Endothelial cell of umbilical vein (primary cell): ENCODE data around the gene LTBP1. TPM values are rescaled to one million over a fixed set of nuclear protein-coding genes. Genes with fewer than 3 reads are reported as not detected.
A peak's percentile ranks its signal among the peaks of the same experiment; 100 is the strongest.

Experiments used
- BruUV-seq: library from RNA; stranded (reverse); fragments of 400-500 nt; replicated peaks from 2 replicates; lab custom pipeline; 2021; lab: Mats Ljungman, UMichigan
- CTCF ChIA-PET: fragments of 300-600, 350-600 bp; sonication (Branson Sonifier 250); formaldehyde crosslinking; loops from one replicate; lab custom pipeline; 2021; ENCODE audit warnings: antibody characterized with exemption, inconsistent platforms; lab: Charles Lee
- POLR2A ChIA-PET: fragments of 300-600, 350-600 bp; sonication (Branson Sonifier 250); formaldehyde crosslinking; loops from one replicate; lab custom pipeline; 2021; ENCODE audit warnings: antibody characterized with exemption, inconsistent platforms; lab: Charles Lee
- DNase-seq: peaks from one replicate; pipeline ENCODE4 v3.0.0-alpha.2; 2011; ENCODE audit warnings: low read depth, low spot score
- FAIRE-seq: peaks from 2 replicates; lab custom pipeline; 2011; peaks lifted over from hg19 to GRCh38; lab: Jason Lieb, UNC
- H2AFZ ChIP-seq: 2 replicates; pipeline ENCODE4 v1.6.0; 2012; ENCODE audit warnings: low read depth, low read length, control low read depth, inconsistent platforms
- H3K27ac ChIP-seq: 2 replicates; pipeline ENCODE4 v1.5.1; 2011; ENCODE audit warnings: low read depth, mild to moderate bottlenecking, control low read depth, low read length, moderate library complexity; ENCODE audit not compliant: insufficient read depth
- H3K27me3 ChIP-seq, 2 experiments: 2 replicates each; pipeline versions ENCODE4 v1.6.0 to v1.6.1; 2011; ENCODE audit warnings: low read length in 2 of 2, mixed read lengths in 1 of 2; ENCODE audit not compliant: control insufficient read depth in 2 of 2, insufficient read depth in 2 of 2
- H3K36me3 ChIP-seq, 2 experiments: 2 replicates in 1 of 2; 3 replicates in 1 of 2; pipeline ENCODE4 v1.5.1; 2011; ENCODE audit warnings: low read length in 2 of 2, mild to moderate bottlenecking in 1 of 2, moderate library complexity in 1 of 2; ENCODE audit not compliant: control insufficient read depth in 2 of 2, insufficient read depth in 2 of 2; ENCODE audit errors: extremely low read depth in 1 of 2
- H3K4me1 ChIP-seq: 3 replicates; pipeline ENCODE4 v1.5.1; 2011; ENCODE audit warnings: mild to moderate bottlenecking, low read length; ENCODE audit not compliant: control insufficient read depth, insufficient read depth; ENCODE audit errors: extremely low read depth
- H3K4me2 ChIP-seq: 2 replicates; pipeline ENCODE4 v1.6.1; 2011; ENCODE audit warnings: low read length, control low read depth, mixed read lengths; ENCODE audit not compliant: insufficient read depth
- H3K4me3 ChIP-seq, 3 experiments: fragments of 200-600 bp in 1 of 3; sonication (generic), shearing (Covaris generic) in 1 of 3; replicated peaks in 1 of 3; 2 replicates each; pipeline ENCODE4 v1.5.1; 2011 to 2016; ENCODE audit warnings: control low read depth in 3 of 3, low read length in 3 of 3, mild to moderate bottlenecking in 2 of 3, inconsistent platforms in 1 of 3, low read depth in 1 of 3, moderate library complexity in 1 of 3; ENCODE audit not compliant: insufficient read depth in 1 of 3
- H3K79me2 ChIP-seq: 2 replicates; pipeline ENCODE4 v1.6.0; 2012; ENCODE audit warnings: low read length, inconsistent platforms; ENCODE audit not compliant: control insufficient read depth, insufficient read depth
- H3K9ac ChIP-seq: replicated peaks from 2 replicates; pipeline ENCODE3; 2011; ENCODE audit warnings: low read length, control low read depth; ENCODE audit not compliant: insufficient read depth; ENCODE audit errors: extremely low read depth
- H3K9me1 ChIP-seq: replicated peaks from 3 replicates; pipeline ENCODE4 v1.6.0; 2011; ENCODE audit warnings: mild to moderate bottlenecking, low read length; ENCODE audit not compliant: control insufficient read depth, insufficient read depth; ENCODE audit errors: extremely low read depth
- H3K9me3 ChIP-seq: replicated peaks from 2 replicates; pipeline ENCODE4 v1.5.1; 2012; ENCODE audit warnings: low read length, inconsistent platforms; ENCODE audit not compliant: control insufficient read depth, insufficient read depth
- H4K20me1 ChIP-seq: replicated peaks from 2 replicates; pipeline ENCODE3; 2011; ENCODE audit warnings: mild to moderate bottlenecking, low read length; ENCODE audit not compliant: control insufficient read depth, insufficient read depth; ENCODE audit errors: extremely low read depth
- CTCF ChIP-seq, 2 donors: IDR thresholded peaks; 1 replicate in 1 of 2; 2 replicates in 1 of 2; pipeline ENCODE4 v1.5.1; 2011; ENCODE audit warnings: low read length in 2 of 2, mild to moderate bottlenecking in 2 of 2, moderate library complexity in 2 of 2, control low read depth in 1 of 2, inconsistent platforms in 1 of 2, low read depth in 1 of 2; ENCODE audit not compliant: insufficient read depth in 1 of 2; ENCODE audit errors: extremely low read depth in 1 of 2
- GATA2 ChIP-seq: IDR thresholded peaks from 2 replicates; pipeline ENCODE4 v1.7.0; 2011; ENCODE audit warnings: low read depth, mild to moderate bottlenecking, moderate library complexity, mixed read lengths, low read length; ENCODE audit not compliant: insufficient read length, insufficient read depth
- JUN ChIP-seq: IDR thresholded peaks from 2 replicates; pipeline ENCODE4 v1.6.1; 2011; ENCODE audit warnings: borderline replicate concordance, low read depth; ENCODE audit not compliant: insufficient read length, insufficient read depth
- MAX ChIP-seq: IDR thresholded peaks from 2 replicates; pipeline ENCODE4 v1.6.1; 2011; ENCODE audit not compliant: insufficient read depth, insufficient read length
- POLR2A ChIP-seq: IDR thresholded peaks from 2 replicates; pipeline ENCODE4 v1.6.1; 2012; ENCODE audit warnings: low read depth, mild to moderate bottlenecking, control low read depth, low read length
- POLR2AphosphoS5 ChIP-seq: IDR thresholded peaks from 2 replicates; pipeline ENCODE4 v1.6.1; 2012; ENCODE audit warnings: low read depth, mild to moderate bottlenecking, control low read depth, low read length, moderate library complexity; ENCODE audit not compliant: insufficient read depth
- dilution Hi-C: fragments of 300-500 bp; cut with MboI; formaldehyde crosslinking; loops from one replicate; pipeline ENCODE4 v1.15.0; 2019; ENCODE audit warnings: low sequenced_read_pairs; ENCODE audit not compliant: extremely low pct_ligation_motif_present
- intact Hi-C: fragments of 100-400 bp; cut with micrococcal nuclease; formaldehyde crosslinking; loops from one replicate; pipeline ENCODE4 v1.10.0; 2022
- polyA plus RNA-seq, 4 experiments: library from polyadenylated mRNA; depleted of rRNA in 3 of 4; stranded (reverse) in 3 of 4; unstranded in 1 of 4; fragments of >200 nt; gene quantifications; 2 replicates each; pipeline versions ENCODE4 v1.2.1 to v1.2.3, GENCODE V29; 2011 to 2012; ENCODE audit warnings: missing spikeins in 1 of 4
- total RNA-seq: library from RNA; stranded (reverse); gene quantifications from 2 replicates; pipeline ENCODE4 v1.2.3, GENCODE V29; 2021

LTBP1 gene
- total and polyA plus RNA-seq, 2 donors (not counting 3 experiments of a cell fraction or from before 2014, with no cell fraction given), result 57.4 to 68.2 TPM

GRCh38 chr2:33029926-33030325 is 83.2 kb downstream of the LTBP1 start:
- Histone ChIP-seq H3K79me2 (peaks cover 5% of the 10 kb centered on the region), H2AFZ (no peak overlapping the region), H3K27ac (no peak overlapping the region), H3K9me3 (no peaks in the 10 kb centered on the region), H3K4me1 (peaks cover 15% of the 10 kb centered on the region), H3K36me3 (peaks cover 0 to under 1% of the 10 kb centered on the region in 2 experiments), H3K4me3 (no peak overlapping the region), H3K9ac (peak overlapping the region; percentile 49), H3K9me1 (no peaks in the 10 kb centered on the region), H4K20me1 (no peaks in the 10 kb centered on the region), H3K27me3 (no peaks in the 10 kb centered on the region), H3K4me2 (peak overlapping the region; percentile 10)
- BruUV-seq, result no TSS peak
- dilution Hi-C loops (no loop called here), intact Hi-C loops (loop anchor here (5.0 to 10.0 kb wide), 2 partner anchors 342 to 555 kb away; no protein-coding TSS in a partner anchor)
- peak; percentile 48 for DNase-seq
- POLR2A ChIA-PET, result no interaction called here
- CTCF ChIA-PET, result interaction anchor here (1.2 kb wide), 1 partner anchor 56 kb away, joined by 3 read pairs; no protein-coding TSS in a partner anchor
- no peak for FAIRE-seq
- TF ChIP-seq POLR2A, result no peak
- TF ChIP-seq CTCF (IDR thresholded peaks at IDR 0.05; ENCODE audit: extremely low read depth in 1 of 2, insufficient read depth in 1 of 2, low read depth in 1 of 2, low read length in 2 of 2), result no peak

- no peaks in the 10 kb centered on the region for H3K27me3 ChIP-seq
- no peaks in the 10 kb centered on the region for H4K20me1 ChIP-seq
- no peak overlapping the region for H3K4me3 ChIP-seq
- ChIA-PET CTCF (interaction anchor here (1.2 to 1.3 kb wide), 2 partner anchors 56 to 83 kb away, joined by 3 read pairs; no protein-coding TSS in a partner anchor), POLR2A (no interaction called here)
- H3K36me3 ChIP-seq, result no peaks in the 10 kb centered on the region
- intact Hi-C loops, result loop anchor here (5.0 kb wide), 1 partner anchor 342 kb away; no protein-coding TSS in a partner anchor
- no peak for DNase-seq
- no TSS peak for BruUV-seq
- no peak overlapping the region for H3K4me2 ChIP-seq
- dilution Hi-C loops, result no loop called here
- H3K4me1 ChIP-seq, result peaks cover 15% of the 10 kb centered on the region
- no peak overlapping the region for H2AFZ ChIP-seq
- no peaks in the 10 kb centered on the region for H3K9me3 ChIP-seq
- H3K79me2 ChIP-seq, result peaks cover 5% of the 10 kb centered on the region
- no peak overlapping the region for H3K27ac ChIP-seq
- FAIRE-seq, result no peak
- no peaks in the 10 kb centered on the region for H3K9me1 ChIP-seq
- no peak for TF ChIP-seq GATA2
- TF ChIP-seq POLR2A, result no peak
- TF ChIP-seq JUN, result no peak
- TF ChIP-seq CTCF (IDR thresholded peaks at IDR 0.05; ENCODE audit: extremely low read depth in 1 of 2, insufficient read depth in 1 of 2, low read depth in 1 of 2, low read length in 2 of 2), result no peak
- TF ChIP-seq POLR2AphosphoS5, result no peak
- no peak for TF ChIP-seq MAX
- H3K9ac ChIP-seq, result no peak overlapping the region
Measured at GRCh38 chr2:33030326-33030725, 83.6 kb downstream of the LTBP1 start.
